ENCODE results near the gene EXOC2.
"Not testable (repeated sequence)": the region's sequence is repeated elsewhere in the genome, so short reads cannot be mapped to it uniquely, and the experiment has no call there.

EXOC2 gene

GRCh38 chr6:572596-573265, 120.2 kb downstream of the EXOC2 start:
- no peak for DNase-seq

DNA sequence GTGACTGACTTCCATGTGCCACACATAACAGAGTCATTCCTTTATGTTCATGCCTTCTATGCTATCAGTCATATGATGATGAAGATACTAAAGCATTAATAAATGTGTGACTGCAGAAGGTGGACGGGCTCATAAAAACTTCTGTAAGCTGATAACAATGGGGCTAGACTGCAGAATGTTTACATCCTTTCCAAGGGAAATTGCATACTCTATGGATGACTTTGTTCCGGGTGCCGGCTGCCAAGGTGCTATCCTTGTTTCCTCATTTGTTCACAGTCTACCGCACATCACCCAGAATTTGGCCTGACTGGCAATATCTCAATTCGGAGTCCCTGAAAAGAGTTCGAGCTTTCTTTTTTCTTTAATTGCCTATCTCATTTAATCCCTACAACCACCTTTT, 121.0 kb downstream of the EXOC2 start:
- no peak for DNase-seq

DNA sequence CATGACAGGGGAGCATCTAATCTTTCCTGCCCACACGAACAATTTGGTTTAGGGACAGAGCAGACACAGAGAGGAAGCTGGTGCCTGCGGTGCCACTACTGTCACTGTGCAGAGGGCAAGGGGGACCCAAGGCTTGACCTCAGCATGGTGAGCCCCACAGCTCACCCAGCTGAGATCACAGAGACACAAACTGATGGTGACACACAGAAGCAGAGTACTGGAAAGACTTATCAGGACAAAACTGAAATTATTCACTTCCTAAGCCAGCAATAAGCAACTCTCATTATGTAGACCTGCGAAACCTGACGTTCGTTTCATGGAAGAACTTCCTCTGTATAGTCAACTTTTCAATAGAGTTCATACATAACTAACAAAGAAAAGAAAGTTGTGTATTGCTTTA, 122.1 kb downstream of the EXOC2 start:
- DNase-seq = no peak

GRCh38 chr6:568954-569523, 123.9 kb downstream of the EXOC2 start:
- DNase-seq = no peak

GRCh38 chr6:568085-568484, 124.9 kb downstream of the EXOC2 start:
- DNase-seq = no peak

- DNase-seq = no peak
Observed at GRCh38 chr6:563863-564262, 129.1 kb downstream of the EXOC2 start.

- DNase-seq = no peak
Observed at GRCh38 chr6:562052-562676, 130.8 kb downstream of the EXOC2 start.

DNA sequence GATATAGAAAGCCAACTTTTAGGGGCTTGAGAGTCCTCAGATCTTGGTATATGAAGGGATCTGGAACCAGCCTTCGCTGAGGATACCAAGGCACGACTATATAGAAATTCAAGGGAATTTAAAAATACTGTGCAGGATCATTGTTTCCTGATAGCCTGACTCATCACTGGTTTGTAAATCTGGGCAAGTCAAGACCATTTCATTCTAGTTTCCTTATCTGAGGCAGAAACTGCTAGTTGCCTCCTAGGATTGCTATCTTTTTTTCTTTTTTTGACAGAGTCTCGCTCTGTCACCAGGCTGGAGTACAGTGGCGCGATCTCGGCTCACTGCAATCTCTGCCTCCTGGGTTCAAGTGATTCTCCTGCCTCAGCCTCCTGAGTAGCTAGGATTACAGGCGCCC, 131.6 kb downstream of the EXOC2 start:
- not testable (repeated sequence) for DNase-seq

- no peak for DNase-seq
Observed at GRCh38 chr6:558959-559358, 134.0 kb downstream of the EXOC2 start.

DNA sequence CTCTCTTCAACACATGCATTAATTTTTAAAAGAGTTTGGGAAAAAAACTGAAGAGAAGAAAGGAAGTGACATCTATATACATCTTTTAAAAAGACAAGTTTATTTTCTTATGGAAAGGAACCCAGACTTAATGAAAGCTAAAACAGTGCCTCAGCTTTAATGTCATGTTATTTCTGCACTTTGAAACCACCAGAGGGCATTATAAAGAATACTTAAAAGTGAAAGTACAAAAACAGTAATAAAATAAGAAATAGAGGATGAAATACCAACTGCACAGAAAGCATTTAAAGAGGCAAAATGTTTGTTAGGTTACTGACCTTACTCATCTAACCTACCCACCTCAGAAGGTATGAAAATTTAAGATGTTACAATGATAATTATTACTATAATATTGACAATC, 134.8 kb downstream of the EXOC2 start:
- DNase-seq = peak; percentile 3

DNA sequence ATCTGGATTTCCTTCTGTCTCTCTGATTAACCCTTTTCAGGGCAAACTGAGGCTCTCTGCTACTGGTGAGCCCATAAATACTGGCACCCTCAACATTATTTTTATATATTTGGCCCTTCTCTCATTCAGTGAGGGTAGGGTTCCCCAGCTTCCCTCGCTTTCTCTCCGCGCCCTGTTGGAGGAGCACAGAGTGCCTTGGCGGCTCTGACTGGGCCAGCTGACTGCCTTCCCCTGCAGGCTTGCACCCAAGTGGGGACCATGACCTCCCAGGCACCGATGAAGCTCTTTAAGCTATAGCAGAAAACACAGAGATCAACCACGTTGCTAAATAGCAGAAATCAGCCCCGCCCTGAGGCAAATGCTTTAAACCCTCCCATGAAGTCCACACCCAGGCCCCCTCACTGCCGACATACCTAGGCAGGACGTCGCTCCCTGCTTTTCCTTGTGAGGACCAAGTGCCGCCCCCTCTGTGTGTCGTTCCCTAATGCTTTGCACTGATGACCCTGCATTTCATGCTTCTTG, 141.0 kb downstream of the EXOC2 start:
- no peak for DNase-seq

DNA sequence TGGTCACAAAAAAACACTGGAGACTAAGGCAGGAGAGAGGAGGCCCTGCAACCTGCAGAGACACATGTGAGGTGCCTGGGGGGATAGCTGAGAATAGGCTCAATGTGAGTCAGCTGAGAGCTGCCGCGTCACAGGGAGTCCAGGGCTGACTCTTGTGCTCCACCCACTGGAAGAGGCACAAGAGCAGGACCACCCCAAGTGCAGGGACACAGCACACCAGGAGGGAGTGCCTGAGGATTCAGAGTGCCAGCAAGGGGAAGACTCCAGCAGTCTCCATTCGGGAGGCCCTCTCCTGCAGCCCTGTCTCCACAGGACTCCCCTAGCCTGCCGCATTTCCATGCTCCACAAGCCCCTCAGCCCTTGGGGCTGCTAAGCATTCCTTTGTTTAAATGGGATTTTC, 141.5 kb downstream of the EXOC2 start:
- peak; percentile 59 for DNase-seq

DNA sequence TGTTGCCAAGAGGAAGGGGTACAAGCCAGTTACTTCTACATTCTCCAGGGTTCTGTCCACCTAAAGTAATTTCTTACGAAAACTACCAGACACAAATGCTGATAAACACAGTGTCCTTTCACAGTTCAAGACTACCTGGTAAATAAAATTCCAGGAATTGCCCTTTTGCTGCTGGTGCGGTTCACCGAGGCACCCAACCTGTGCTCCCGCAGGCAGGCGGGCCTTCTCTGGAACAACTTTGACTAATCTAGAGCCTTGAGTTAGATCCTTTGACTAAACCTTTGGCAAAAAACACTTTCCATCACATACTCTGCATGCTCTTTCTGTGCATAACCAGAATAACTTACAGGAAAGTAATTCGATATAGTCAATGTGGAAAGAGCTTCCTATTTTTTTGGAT, 143.0 kb downstream of the EXOC2 start:
- no peak for DNase-seq

DNA sequence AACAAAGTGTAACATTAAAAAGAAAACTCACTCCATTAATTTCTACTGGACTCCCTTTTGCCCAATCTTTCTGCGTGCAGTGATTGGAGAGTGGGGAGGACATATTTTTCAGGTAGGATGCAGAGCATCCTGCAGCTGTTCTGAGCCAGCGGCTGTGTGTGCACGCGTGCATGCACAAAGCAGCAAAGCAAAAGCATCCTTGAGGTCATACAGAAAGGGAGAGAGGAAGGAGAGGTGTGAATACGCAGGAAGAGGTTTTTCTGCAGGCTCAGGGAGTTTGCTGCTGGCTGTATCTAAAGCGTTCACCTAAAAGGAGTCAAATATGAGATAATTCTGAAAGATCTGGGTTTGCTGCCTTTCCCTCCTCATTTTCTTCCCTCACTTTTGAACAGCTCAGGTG, 144.4 kb downstream of the EXOC2 start:
- no peak for DNase-seq

- no peak for DNase-seq
Observed at GRCh38 chr6:548091-548490, 144.8 kb downstream of the EXOC2 start.

- DNase-seq = no peak
Observed at GRCh38 chr6:540490-540889, 152.4 kb downstream of the EXOC2 start.

DNA sequence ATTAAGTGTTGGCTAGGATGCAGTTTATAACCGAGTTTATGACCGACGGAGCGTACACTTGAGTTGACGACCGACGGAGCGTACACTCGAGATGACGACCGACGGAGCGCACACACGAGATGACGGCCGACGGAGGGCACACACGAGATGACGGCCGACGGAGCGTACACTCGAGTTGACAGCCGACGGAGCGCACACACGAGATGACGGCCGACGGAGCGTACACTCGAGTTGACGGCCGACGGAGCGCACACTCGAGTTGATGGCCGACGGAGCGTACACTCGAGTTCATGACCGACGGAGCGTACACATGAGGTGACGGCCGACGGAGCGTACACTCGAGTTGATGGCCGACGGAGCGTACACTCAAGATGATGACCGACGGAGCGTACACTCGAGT, 155.8 kb downstream of the EXOC2 start:
- DNase-seq = no peak

DNA sequence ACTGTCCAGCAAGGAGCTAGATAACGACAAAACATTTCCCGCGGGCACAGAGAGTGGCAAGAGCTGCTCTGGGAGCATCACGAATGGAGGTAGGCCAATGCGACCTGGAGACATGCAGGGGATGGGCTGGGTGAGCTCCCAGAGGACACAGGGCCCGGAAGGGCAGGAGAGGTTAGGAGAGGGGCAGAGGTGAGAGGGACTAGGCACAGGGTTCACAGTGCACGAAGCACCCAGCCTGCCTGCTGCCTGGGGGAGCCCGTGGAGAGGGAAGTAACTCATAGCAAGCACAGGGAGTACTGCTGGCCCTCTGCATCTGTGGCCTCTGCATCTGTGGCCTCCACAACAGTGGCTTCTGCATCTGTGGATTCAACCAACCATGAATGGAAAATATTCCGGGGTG, 162.5 kb downstream of the EXOC2 start:
- no peak for DNase-seq

- no peak for DNase-seq
Observed at GRCh38 chr6:528989-529388, 163.9 kb downstream of the EXOC2 start.

GRCh38 chr6:527989-528673, 164.8 kb downstream of the EXOC2 start:
- no peak for DNase-seq

DNA sequence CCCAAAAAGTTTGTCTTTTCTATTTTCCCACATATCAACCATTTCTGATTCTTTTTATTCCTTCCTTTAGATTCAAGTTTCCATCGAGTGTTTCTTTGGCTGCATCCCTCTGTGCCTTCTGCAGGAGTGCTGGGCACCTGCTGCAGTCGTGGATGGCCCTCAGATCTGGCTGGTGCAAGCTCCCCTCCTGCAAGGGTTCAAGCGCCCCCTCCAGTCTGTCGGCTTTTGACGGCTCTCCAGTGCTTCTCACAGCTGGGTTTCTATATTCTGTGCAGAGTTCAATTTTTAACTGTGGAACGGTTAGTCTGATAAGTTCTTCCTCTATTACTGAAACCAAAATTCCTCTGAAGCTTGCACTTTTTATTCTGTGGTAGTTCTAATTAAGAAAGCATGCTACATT, 168.1 kb downstream of the EXOC2 start:
- no peak for DNase-seq

GRCh38 chr6:520820-521219, 172.1 kb downstream of the EXOC2 start:
- no peak for DNase-seq

DNA sequence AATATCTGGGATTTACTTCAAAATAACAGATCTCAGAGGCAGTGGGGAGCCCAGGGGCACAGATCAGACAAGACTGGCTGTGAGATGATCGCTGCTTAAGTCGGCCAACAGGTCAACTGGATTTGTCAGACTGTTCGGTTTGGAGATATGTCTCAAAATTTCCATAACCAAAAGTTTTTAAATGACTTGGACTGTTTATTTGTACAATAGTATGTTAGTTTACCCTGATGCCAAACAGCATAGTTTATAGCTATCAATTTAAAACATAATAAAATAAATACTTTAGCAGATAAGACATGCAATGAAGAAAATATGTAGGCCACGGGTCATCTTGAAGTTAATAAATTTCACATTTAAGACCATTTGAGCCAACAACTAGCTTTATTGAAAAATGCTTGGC, 174.7 kb downstream of the EXOC2 start:
- DNase-seq = no peak

DNA sequence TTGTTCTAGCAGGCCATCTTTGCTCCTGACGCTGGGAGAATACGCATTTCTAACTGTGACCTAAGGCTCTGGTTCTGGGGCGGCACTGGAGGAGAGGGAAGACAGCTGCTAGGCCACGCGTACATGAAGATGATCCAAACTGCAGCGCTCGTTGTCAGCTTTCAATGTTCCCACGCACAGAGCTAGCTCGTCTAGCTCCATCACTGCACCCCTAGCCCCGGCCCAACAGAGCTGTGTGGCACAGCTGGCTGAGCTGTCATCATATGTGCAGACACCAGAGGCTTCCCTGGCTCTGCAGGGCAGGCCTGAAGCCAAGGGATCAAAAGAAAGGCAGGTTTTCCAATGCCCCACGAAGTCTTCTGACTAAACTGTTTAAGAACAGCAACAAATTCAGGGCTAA, 176.7 kb downstream of the EXOC2 start:
- no peak for DNase-seq

All from fibroblast of skin of scalp (primary cell).